PC-9 (cell line): ENCODE measurements around the gene PRIMA1.

Experiments
- EZH2 ChIP-seq: fragments of 200-600 bp; sonication (generic); IDR thresholded peaks from 2 replicates; pipeline ENCODE4 v1.8.0; 2017; ENCODE audit warnings: antibody characterized with exemption, low read depth
- TF ChIP-seq, protein P1 (sequence below): fragments of 200-600 bp; sonication (generic); conservative IDR thresholded peaks from 2 replicates; pipeline ENCODE4 v1.6.1; 2017; ENCODE audit warnings: mixed run types, antibody characterized with exemption, mild to moderate bottlenecking, moderate library complexity

DNA sequence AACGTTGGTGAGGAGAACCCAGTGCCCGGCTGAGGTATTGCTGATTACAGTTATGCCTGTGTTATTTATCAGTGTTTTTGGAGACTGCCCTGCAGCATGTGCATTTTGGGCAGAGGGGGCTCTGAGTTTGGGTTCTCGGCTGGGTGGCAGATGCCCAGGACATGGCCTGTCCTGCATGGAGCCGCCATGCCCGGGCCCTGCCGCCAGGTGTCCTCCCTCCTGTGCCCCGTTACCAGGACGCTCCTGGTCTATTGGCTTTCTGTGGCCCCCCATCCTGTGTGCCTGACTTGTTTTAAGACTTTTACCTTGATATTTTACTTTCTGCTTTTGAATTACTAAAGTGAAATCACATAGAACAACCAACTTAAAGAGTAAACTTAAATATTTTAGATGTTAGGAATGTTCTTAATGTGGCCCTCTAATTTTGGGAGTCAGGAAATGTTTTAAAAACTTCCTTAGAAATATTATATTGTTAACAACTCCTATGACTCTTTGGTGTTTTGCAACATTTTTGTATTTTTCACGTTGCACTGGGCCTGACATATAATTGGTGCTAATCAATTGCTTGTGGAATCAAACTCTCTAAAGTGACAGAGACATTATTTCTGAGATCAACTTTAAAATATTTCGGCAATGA is 51.8 kb downstream of the PRIMA1 start:
- TF ChIP-seq, protein P1, sequence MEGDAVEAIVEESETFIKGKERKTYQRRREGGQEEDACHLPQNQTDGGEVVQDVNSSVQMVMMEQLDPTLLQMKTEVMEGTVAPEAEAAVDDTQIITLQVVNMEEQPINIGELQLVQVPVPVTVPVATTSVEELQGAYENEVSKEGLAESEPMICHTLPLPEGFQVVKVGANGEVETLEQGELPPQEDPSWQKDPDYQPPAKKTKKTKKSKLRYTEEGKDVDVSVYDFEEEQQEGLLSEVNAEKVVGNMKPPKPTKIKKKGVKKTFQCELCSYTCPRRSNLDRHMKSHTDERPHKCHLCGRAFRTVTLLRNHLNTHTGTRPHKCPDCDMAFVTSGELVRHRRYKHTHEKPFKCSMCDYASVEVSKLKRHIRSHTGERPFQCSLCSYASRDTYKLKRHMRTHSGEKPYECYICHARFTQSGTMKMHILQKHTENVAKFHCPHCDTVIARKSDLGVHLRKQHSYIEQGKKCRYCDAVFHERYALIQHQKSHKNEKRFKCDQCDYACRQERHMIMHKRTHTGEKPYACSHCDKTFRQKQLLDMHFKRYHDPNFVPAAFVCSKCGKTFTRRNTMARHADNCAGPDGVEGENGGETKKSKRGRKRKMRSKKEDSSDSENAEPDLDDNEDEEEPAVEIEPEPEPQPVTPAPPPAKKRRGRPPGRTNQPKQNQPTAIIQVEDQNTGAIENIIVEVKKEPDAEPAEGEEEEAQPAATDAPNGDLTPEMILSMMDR: peak; percentile 49
- TF ChIP-seq EZH2: no peak
